ENCODE results near the gene AKAP3.

- TF ChIP-seq CTCF (IDR thresholded peaks at IDR 0.05) = no peak
- no peak for TF ChIP-seq POLR2A (IDR thresholded peaks at IDR 0.05)
Measured at GRCh38 chr12:4649358-4649661, 459 bp upstream of the AKAP3 start.

All from adrenal gland (tissue), 5 donors.